Osteoblast (primary cell): ENCODE measurements around the gene LHX5. TPM values are rescaled to one million over a fixed set of nuclear protein-coding genes. Genes with fewer than 3 reads are reported as not detected.
A peak's percentile ranks its signal among the peaks of the same experiment; 100 is the strongest.

Source experiments
- DNase-seq: peaks from one replicate; pipeline ENCODE4 v3.0.0; 2011; ENCODE audit warnings: low spot score, mixed read lengths; ENCODE audit not compliant: insufficient read length; ENCODE audit errors: missing footprints
- H2AFZ ChIP-seq: 2 replicates; pipeline ENCODE4 v1.6.0; 2011; ENCODE audit warnings: mild to moderate bottlenecking, low read length
- H3K27ac ChIP-seq: 2 replicates; pipeline ENCODE4 v1.5.1; 2011; ENCODE audit warnings: mild to moderate bottlenecking, low read depth, low read length, moderate library complexity
- H3K27me3 ChIP-seq: 2 replicates; pipeline ENCODE4 v1.6.0; 2012; ENCODE audit warnings: mild to moderate bottlenecking, control low read depth, inconsistent platforms, low read length, moderate library complexity; ENCODE audit not compliant: insufficient read depth
- H3K36me3 ChIP-seq: 2 replicates; pipeline ENCODE4 v1.5.1; 2011; ENCODE audit warnings: mild to moderate bottlenecking, low read length, control low read depth, moderate library complexity; ENCODE audit not compliant: insufficient read depth
- H3K4me1 ChIP-seq: 2 replicates; pipeline ENCODE4 v1.5.1; 2011; ENCODE audit warnings: mild to moderate bottlenecking, low read length, control low read depth, moderate library complexity; ENCODE audit not compliant: insufficient read depth
- H3K4me2 ChIP-seq: 2 replicates; pipeline ENCODE4 v1.6.0; 2011; ENCODE audit warnings: mild to moderate bottlenecking, low read length; ENCODE audit not compliant: insufficient read depth
- H3K4me3 ChIP-seq: fragments of 200-600 bp; sonication (generic); 3 replicates; pipeline ENCODE4 v1.5.1; 2012; ENCODE audit warnings: mild to moderate bottlenecking, low read length, inconsistent platforms; ENCODE audit not compliant: insufficient read depth
- H3K79me2 ChIP-seq: 2 replicates; pipeline ENCODE4 v1.6.0; 2012; ENCODE audit warnings: mild to moderate bottlenecking, low read length, control low read depth, inconsistent platforms; ENCODE audit not compliant: insufficient read depth
- H3K9me3 ChIP-seq: 2 replicates; pipeline ENCODE4 v1.5.1; 2011; ENCODE audit warnings: low read depth, low read length, control low read depth
- H4K20me1 ChIP-seq: 2 replicates; pipeline ENCODE4 v1.6.0; 2012; ENCODE audit warnings: mild to moderate bottlenecking, low read length, control low read depth; ENCODE audit not compliant: insufficient read depth
- CTCF ChIP-seq: IDR thresholded peaks from 2 replicates; pipeline ENCODE4 v1.5.1; 2011; ENCODE audit warnings: mild to moderate bottlenecking, low read depth, low read length, moderate library complexity; ENCODE audit errors: extremely low read depth
- total RNA-seq: library from RNA; depleted of rRNA; stranded (reverse); fragments of >200 nt; gene quantifications from 2 replicates; pipeline ENCODE4 v1.2.3, GENCODE V29; 2012

Gene LHX5
- total RNA-seq, 1 donor: not detected

- Histone ChIP-seq H3K27me3 (peaks cover 98% of the 10 kb centered on the region), H4K20me1 (no peaks in the 10 kb centered on the region), H3K27ac (no peak overlapping the region), H2AFZ (no peak overlapping the region), H3K36me3 (no peaks in the 10 kb centered on the region), H3K79me2 (no peaks in the 10 kb centered on the region), H3K9me3 (no peaks in the 10 kb centered on the region), H3K4me3 (no peak overlapping the region), H3K4me2 (no peak overlapping the region), H3K4me1 (no peaks in the 10 kb centered on the region)
- peak; percentile 81 for DNase-seq
- no peak for TF ChIP-seq CTCF
Observed at GRCh38 chr12:113467502-113468364, 3.9 kb downstream of the LHX5 start.

- Histone ChIP-seq H4K20me1 (no peaks in the 10 kb centered on the region), H3K27me3 (peaks cover 93% of the 10 kb centered on the region), H3K36me3 (no peaks in the 10 kb centered on the region), H3K79me2 (no peaks in the 10 kb centered on the region), H3K4me3 (no peak overlapping the region), H3K4me2 (no peak overlapping the region), H2AFZ (no peak overlapping the region), H3K4me1 (no peaks in the 10 kb centered on the region), H3K9me3 (no peaks in the 10 kb centered on the region), H3K27ac (no peak overlapping the region)
- no peak for TF ChIP-seq CTCF
- DNase-seq: peak; percentile 69
Observed at GRCh38 chr12:113467142-113467501, 4.5 kb downstream of the LHX5 start.

GRCh38 chr12:113466454-113467141, 5.1 kb downstream of the LHX5 start:
- H3K27ac ChIP-seq: no peak overlapping the region
- H4K20me1 ChIP-seq: no peaks in the 10 kb centered on the region
- no peak for TF ChIP-seq CTCF
- no peaks in the 10 kb centered on the region for H3K79me2 ChIP-seq
- no peaks in the 10 kb centered on the region for H3K9me3 ChIP-seq
- DNase-seq: peak; percentile 81
- H2AFZ ChIP-seq: no peak overlapping the region
- peaks cover 88% of the 10 kb centered on the region for H3K27me3 ChIP-seq
- no peak overlapping the region for H3K4me2 ChIP-seq
- H3K4me3 ChIP-seq: no peak overlapping the region
- no peaks in the 10 kb centered on the region for H3K36me3 ChIP-seq
- no peaks in the 10 kb centered on the region for H3K4me1 ChIP-seq

GRCh38 chr12:113465808-113466453, 5.7 kb downstream of the LHX5 start:
- Histone ChIP-seq H3K27ac (no peak overlapping the region), H3K36me3 (no peaks in the 10 kb centered on the region), H3K9me3 (no peaks in the 10 kb centered on the region), H3K27me3 (peaks cover 85% of the 10 kb centered on the region), H4K20me1 (no peaks in the 10 kb centered on the region), H3K4me2 (no peak overlapping the region), H2AFZ (no peak overlapping the region), H3K4me3 (no peak overlapping the region), H3K79me2 (no peaks in the 10 kb centered on the region), H3K4me1 (no peaks in the 10 kb centered on the region)
- TF ChIP-seq CTCF: no peak
- peak; percentile 62 for DNase-seq
